KMS-11 (cell line): ENCODE data around the gene PRKCI.

ENCODE experiments used
- H2AFZ ChIP-seq: fragments of 200-600 bp; sonication (generic); 2 replicates; pipeline ENCODE4 v1.6.1; 2016; ENCODE audit warnings: antibody characterized with exemption, mixed run types, low read depth
- H3K27ac ChIP-seq: fragments of 200-600 bp; sonication (generic); 2 replicates; pipeline ENCODE4 v1.6.1; 2016; ENCODE audit warnings: mild to moderate bottlenecking, mixed run types
- H3K27me3 ChIP-seq: fragments of 200-600 bp; sonication (generic); 2 replicates; pipeline ENCODE4 v1.6.1; 2017; ENCODE audit warnings: mild to moderate bottlenecking, low read depth, mixed run types, moderate library complexity; ENCODE audit not compliant: insufficient read depth
- H3K36me3 ChIP-seq: fragments of 200-600 bp; sonication (generic); 2 replicates; pipeline ENCODE4 v1.6.1; 2017; ENCODE audit warnings: mild to moderate bottlenecking, mixed run types; ENCODE audit not compliant: insufficient read depth
- H3K4me1 ChIP-seq: fragments of 200-600 bp; sonication (generic); 2 replicates; pipeline ENCODE4 v1.6.1; 2016; ENCODE audit warnings: mild to moderate bottlenecking, low read depth, mixed run types; ENCODE audit not compliant: poor library complexity, severe bottlenecking
- H3K4me2 ChIP-seq: fragments of 200-600 bp; sonication (generic); 2 replicates; pipeline ENCODE4 v1.7.0; 2016; ENCODE audit warnings: mild to moderate bottlenecking, mixed run types
- H3K4me3 ChIP-seq: fragments of 200-600 bp; sonication (generic); IDR thresholded peaks from 2 replicates; pipeline ENCODE4 v1.6.1; 2017; ENCODE audit warnings: low read depth, low read length, mixed read lengths; ENCODE audit not compliant: insufficient read depth
- H3K79me2 ChIP-seq: fragments of 200-600 bp; sonication (generic); 2 replicates; pipeline ENCODE4 v1.6.1; 2016; ENCODE audit warnings: low read depth, mixed run types; ENCODE audit not compliant: insufficient read depth
- H3K9ac ChIP-seq: fragments of 200-600 bp; sonication (generic); 2 replicates; pipeline ENCODE4 v1.6.1; 2016; ENCODE audit warnings: mild to moderate bottlenecking, mixed run types
- H4K20me1 ChIP-seq: fragments of 200-600 bp; sonication (generic); 2 replicates; pipeline ENCODE4 v1.6.1; 2016; ENCODE audit warnings: mild to moderate bottlenecking, mixed run types; ENCODE audit not compliant: insufficient read depth
- CTCF ChIP-seq: fragments of 200-600 bp; sonication (generic); conservative IDR thresholded peaks from 2 replicates; pipeline ENCODE4 v1.6.1; 2017; ENCODE audit warnings: low read depth, mild to moderate bottlenecking, antibody characterized with exemption, low read length, moderate library complexity, mixed read lengths

PRKCI gene

DNA sequence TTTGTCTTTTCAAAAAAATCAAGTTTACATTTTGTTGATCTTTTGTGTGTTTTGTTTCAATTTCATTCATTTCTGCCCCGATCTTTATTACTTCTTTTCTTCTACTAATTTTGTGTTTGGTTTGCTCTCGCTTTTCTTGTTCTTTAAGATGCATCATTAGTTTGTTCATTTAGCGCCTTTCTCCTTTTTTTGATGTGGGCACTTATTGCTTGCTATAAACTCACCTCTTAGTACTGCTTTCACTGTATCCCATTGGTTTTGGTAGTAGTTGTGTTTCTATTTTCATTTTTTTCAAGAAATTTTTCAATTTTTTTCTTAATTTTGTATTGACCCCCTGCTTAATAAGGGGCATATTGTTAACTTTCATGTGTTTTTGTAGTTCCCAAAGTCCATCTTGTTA lies 34.4 kb downstream of the PRKCI start:
- Histone ChIP-seq H3K4me2 (peak overlapping the region; percentile 65), H3K9ac (peak overlapping the region; percentile 63; the same call in 1 of the 2 replicates), H2AFZ (no peak overlapping the region), H3K4me1 (peaks cover 50% of the 10 kb centered on the region), H3K79me2 (peaks cover 6% of the 10 kb centered on the region; the same call in 1 of the 2 replicates), H3K27me3 (no peaks in the 10 kb centered on the region), H4K20me1 (no peaks in the 10 kb centered on the region), H3K4me3 (no peak overlapping the region), H3K27ac (peak overlapping the region; percentile 94), H3K36me3 (no peaks in the 10 kb centered on the region)
- TF ChIP-seq CTCF: no peak

DNA sequence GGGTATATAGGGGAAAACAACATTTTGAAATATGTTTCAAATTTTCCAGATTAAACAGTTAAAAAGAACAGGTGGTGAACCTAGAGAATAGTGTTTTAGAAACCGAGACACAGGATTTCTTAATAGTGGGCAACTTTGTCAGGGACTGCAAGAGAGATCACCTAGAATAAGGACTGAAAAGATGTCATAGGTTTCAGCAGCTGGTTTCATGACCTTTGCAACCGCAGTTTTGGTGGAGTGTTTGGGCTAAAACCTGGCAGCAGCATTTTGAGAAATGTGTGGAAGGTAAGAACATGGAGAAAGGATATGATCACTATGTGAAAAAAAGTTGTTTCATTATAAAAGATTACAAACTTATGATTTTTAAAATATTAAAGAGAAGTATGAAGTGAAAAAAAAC lies 34.9 kb downstream of the PRKCI start:
- H2AFZ ChIP-seq: no peak overlapping the region
- peak overlapping the region; percentile 19 for H3K4me3 ChIP-seq
- H3K4me1 ChIP-seq: peaks cover 50% of the 10 kb centered on the region
- no peaks in the 10 kb centered on the region for H4K20me1 ChIP-seq
- no peaks in the 10 kb centered on the region for H3K36me3 ChIP-seq
- peak overlapping the region; percentile 94 for H3K27ac ChIP-seq
- peaks cover 6% of the 10 kb centered on the region; the same call in 1 of the 2 replicates for H3K79me2 ChIP-seq
- no peaks in the 10 kb centered on the region for H3K27me3 ChIP-seq
- TF ChIP-seq CTCF: no peak
- H3K9ac ChIP-seq: peak overlapping the region; percentile 63; the same call in 1 of the 2 replicates
- H3K4me2 ChIP-seq: peak overlapping the region; percentile 65

- Histone ChIP-seq H3K27ac (peak overlapping the region; percentile 94), H2AFZ (no peak overlapping the region), H3K79me2 (peaks cover 6% of the 10 kb centered on the region; the same call in 1 of the 2 replicates), H3K9ac (peak overlapping the region; percentile 63), H3K36me3 (no peaks in the 10 kb centered on the region), H3K4me3 (peak overlapping the region; percentile 19), H3K4me2 (peak overlapping the region; percentile 65), H3K27me3 (no peaks in the 10 kb centered on the region), H3K4me1 (peaks cover 50% of the 10 kb centered on the region), H4K20me1 (no peaks in the 10 kb centered on the region)
- no peak for TF ChIP-seq CTCF
Measured at GRCh38 chr3:170258105-170258487, 35.9 kb downstream of the PRKCI start.

GRCh38 chr3:170259907-170260306 lies 37.7 kb downstream of the PRKCI start:
- H3K27ac ChIP-seq: no peak overlapping the region
- no peak overlapping the region for H2AFZ ChIP-seq
- no peak for TF ChIP-seq CTCF
- no peak overlapping the region for H3K9ac ChIP-seq
- no peaks in the 10 kb centered on the region for H3K36me3 ChIP-seq
- H3K79me2 ChIP-seq: peaks cover 6% of the 10 kb centered on the region; the same call in 1 of the 2 replicates
- H3K4me1 ChIP-seq: peaks cover 56% of the 10 kb centered on the region
- no peak overlapping the region for H3K4me2 ChIP-seq
- no peaks in the 10 kb centered on the region for H4K20me1 ChIP-seq
- no peaks in the 10 kb centered on the region for H3K27me3 ChIP-seq
- no peak overlapping the region for H3K4me3 ChIP-seq
